Gastroesophageal sphincter (tissue), 3 donors: ENCODE data around the gene APP.

Experiments
- POLR2A ChIP-seq, 2 donors: fragments of 450-650 bp; IDR thresholded peaks; one replicate each; pipeline ENCODE4 v1.6.1; 2017; ENCODE audit warnings: antibody characterized with exemption in 2 of 2, mild to moderate bottlenecking in 2 of 2, moderate library complexity in 1 of 2
- TF ChIP-seq, protein P1 (sequence below), 4 experiments: fragments of 200-600 bp in 2 of 4; fragments of 450-650 bp in 2 of 4; sonication (generic) in 1 of 4; IDR thresholded peaks; one replicate each; pipeline ENCODE4 v1.5.1; 2017 to 2019; ENCODE audit warnings: antibody characterized with exemption in 4 of 4, mild to moderate bottlenecking in 2 of 4, moderate library complexity in 2 of 4

GRCh38 chr21:25855576-25855975, 315.0 kb downstream of the APP start:
- TF ChIP-seq, protein P1, sequence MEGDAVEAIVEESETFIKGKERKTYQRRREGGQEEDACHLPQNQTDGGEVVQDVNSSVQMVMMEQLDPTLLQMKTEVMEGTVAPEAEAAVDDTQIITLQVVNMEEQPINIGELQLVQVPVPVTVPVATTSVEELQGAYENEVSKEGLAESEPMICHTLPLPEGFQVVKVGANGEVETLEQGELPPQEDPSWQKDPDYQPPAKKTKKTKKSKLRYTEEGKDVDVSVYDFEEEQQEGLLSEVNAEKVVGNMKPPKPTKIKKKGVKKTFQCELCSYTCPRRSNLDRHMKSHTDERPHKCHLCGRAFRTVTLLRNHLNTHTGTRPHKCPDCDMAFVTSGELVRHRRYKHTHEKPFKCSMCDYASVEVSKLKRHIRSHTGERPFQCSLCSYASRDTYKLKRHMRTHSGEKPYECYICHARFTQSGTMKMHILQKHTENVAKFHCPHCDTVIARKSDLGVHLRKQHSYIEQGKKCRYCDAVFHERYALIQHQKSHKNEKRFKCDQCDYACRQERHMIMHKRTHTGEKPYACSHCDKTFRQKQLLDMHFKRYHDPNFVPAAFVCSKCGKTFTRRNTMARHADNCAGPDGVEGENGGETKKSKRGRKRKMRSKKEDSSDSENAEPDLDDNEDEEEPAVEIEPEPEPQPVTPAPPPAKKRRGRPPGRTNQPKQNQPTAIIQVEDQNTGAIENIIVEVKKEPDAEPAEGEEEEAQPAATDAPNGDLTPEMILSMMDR (IDR thresholded peaks at IDR 0.05) = no peak
- no peak for TF ChIP-seq POLR2A (IDR thresholded peaks at IDR 0.05)
